IMR-90 (cell line): ENCODE measurements around the gene PTPRCAP. TPM values are rescaled to one million over a fixed set of nuclear protein-coding genes. Genes with fewer than 3 reads are reported as not detected.

Experiments used
- ATAC-seq: fragments of 200-7000 bp; cut with Tn5 transposase; 2 replicates; pipeline ENCODE4 v1.9.1; 2020; ENCODE audit warnings: low read depth, mild to moderate bottlenecking, moderate library complexity
- BruUV-seq: library from RNA; stranded (reverse); fragments of 400-500 nt; replicated peaks from 2 replicates; lab custom pipeline; 2021; lab: Mats Ljungman, UMichigan
- CTCF ChIA-PET: fragments of 300-600 bp; formaldehyde crosslinking; extraction: SDS; loops from one replicate; lab custom pipeline; 2021; ENCODE audit warnings: antibody characterized with exemption; lab: Yijun Ruan, JAX
- POLR2A ChIA-PET: fragments of 300-600 bp; sonication (Branson Sonifier 250); formaldehyde crosslinking; loops from one replicate; lab custom pipeline; 2022; ENCODE audit warnings: antibody characterized with exemption; ENCODE audit not compliant: unreplicated experiment; lab: Charles Lee
- DNase-seq: peaks from one replicate; pipeline ENCODE4 v3.0.0; 2013
- H2AFZ ChIP-seq: replicated peaks from 2 replicates; pipeline ENCODE3; 2013; ENCODE audit warnings: low read length, mild to moderate bottlenecking; ENCODE audit not compliant: poor library complexity
- H2AK5ac ChIP-seq: 2 replicates; pipeline ENCODE4 v1.6.1; 2013; ENCODE audit warnings: low read depth, low read length, inconsistent platforms
- H2AK9ac ChIP-seq: replicated peaks from 2 replicates; pipeline ENCODE3; 2013; ENCODE audit warnings: mild to moderate bottlenecking, low read depth, low read length, moderate library complexity; ENCODE audit not compliant: poor library complexity
- H2BK120ac ChIP-seq: 2 replicates; pipeline ENCODE4 v1.6.1; 2013; ENCODE audit warnings: low read depth, low read length, inconsistent platforms
- H2BK15ac ChIP-seq: 3 replicates; pipeline ENCODE4 v1.6.1; 2013; ENCODE audit warnings: low read depth, low read length, inconsistent platforms
- H2BK20ac ChIP-seq: 2 replicates; pipeline ENCODE4 v1.6.1; 2013; ENCODE audit warnings: low read depth, mild to moderate bottlenecking, inconsistent platforms, low read length, moderate library complexity
- H2BK5ac ChIP-seq: 2 replicates; pipeline ENCODE4 v1.6.1; 2013; ENCODE audit warnings: mild to moderate bottlenecking, low read depth, low read length, inconsistent platforms; ENCODE audit not compliant: poor library complexity, severe bottlenecking
- H3K14ac ChIP-seq: replicated peaks from 2 replicates; pipeline ENCODE4 v1.6.1; 2013; ENCODE audit warnings: low read depth, low read length, inconsistent platforms
- H3K18ac ChIP-seq: 2 replicates; pipeline ENCODE4 v1.6.1; 2013; ENCODE audit warnings: low read depth, low read length, control low read depth
- H3K23ac ChIP-seq: 2 replicates; pipeline ENCODE4 v1.6.1; 2013; ENCODE audit warnings: low read depth, low read length, inconsistent platforms
- H3K27ac ChIP-seq: 2 replicates; pipeline ENCODE4 v1.5.1; 2013; ENCODE audit warnings: mild to moderate bottlenecking, control low read depth, low read length; ENCODE audit not compliant: insufficient read depth
- H3K27me3 ChIP-seq: 2 replicates; pipeline ENCODE4 v1.6.1; 2013; ENCODE audit warnings: low read length; ENCODE audit not compliant: control insufficient read depth, insufficient read depth
- H3K36me3 ChIP-seq: 2 replicates; pipeline ENCODE4 v1.6.1; 2013; ENCODE audit warnings: low read length, mixed read lengths; ENCODE audit not compliant: control insufficient read depth, insufficient read depth
- H3K4ac ChIP-seq: 2 replicates; pipeline ENCODE4 v1.6.1; 2013; ENCODE audit warnings: low read depth, low read length, inconsistent platforms
- H3K4me1 ChIP-seq: 2 replicates; pipeline ENCODE4 v1.6.1; 2013; ENCODE audit warnings: low read length, mixed read lengths; ENCODE audit not compliant: control insufficient read depth, insufficient read depth
- H3K4me2 ChIP-seq: 2 replicates; pipeline ENCODE4 v1.6.1; 2013; ENCODE audit warnings: low read depth, mild to moderate bottlenecking, control low read depth, low read length, moderate library complexity
- H3K4me3 ChIP-seq: 2 replicates; pipeline ENCODE4 v1.5.1; 2013; ENCODE audit warnings: low read depth, mild to moderate bottlenecking, control low read depth, low read length, moderate library complexity; ENCODE audit not compliant: insufficient read depth
- H3K56ac ChIP-seq: 2 replicates; pipeline ENCODE4 v1.6.1; 2013; ENCODE audit warnings: low read length, inconsistent platforms; ENCODE audit not compliant: insufficient read depth; ENCODE audit errors: extremely low read depth
- H3K79me1 ChIP-seq, 2 experiments: 2 replicates each; pipeline ENCODE4 v1.6.1; 2013; ENCODE audit warnings: low read length in 2 of 2, inconsistent platforms in 1 of 2, low read depth in 1 of 2
- H3K9ac ChIP-seq: 2 replicates; pipeline ENCODE4 v1.6.1; 2013; ENCODE audit warnings: low read depth, low read length, control low read depth
- H3K9me1 ChIP-seq: 2 replicates; pipeline ENCODE4 v1.6.1; 2013; ENCODE audit warnings: low read length, inconsistent platforms; ENCODE audit not compliant: insufficient read depth
- H3K9me3 ChIP-seq: 2 replicates; pipeline ENCODE4 v1.6.1; 2013; ENCODE audit warnings: low read length; ENCODE audit not compliant: control insufficient read depth, insufficient read depth
- H4K20me1 ChIP-seq: 2 replicates; pipeline ENCODE4 v1.6.1; 2013; ENCODE audit warnings: low read length, inconsistent platforms; ENCODE audit not compliant: insufficient read depth
- H4K5ac ChIP-seq: 2 replicates; pipeline ENCODE4 v1.6.1; 2013; ENCODE audit warnings: mild to moderate bottlenecking, low read depth, low read length, control low read depth
- H4K8ac ChIP-seq, 2 experiments: 2 replicates each; pipeline ENCODE4 v1.6.1; 2013; ENCODE audit warnings: low read depth in 2 of 2, low read length in 2 of 2, control low read depth in 1 of 2, inconsistent platforms in 1 of 2
- H4K91ac ChIP-seq: 2 replicates; pipeline ENCODE4 v1.6.1; 2013; ENCODE audit warnings: low read depth, low read length, inconsistent platforms; ENCODE audit not compliant: insufficient read depth
- MAFK ChIP-seq: IDR thresholded peaks from 2 replicates; pipeline ENCODE4 v1.6.1; 2012; ENCODE audit warnings: low read depth, low read length, improper control_type of control experiment
- MXI1 ChIP-seq: IDR thresholded peaks from 2 replicates; pipeline ENCODE4 v1.6.1; 2012; ENCODE audit warnings: low read depth, mild to moderate bottlenecking, low read length, moderate library complexity, borderline replicate concordance
- RFX5 ChIP-seq: IDR thresholded peaks from 2 replicates; pipeline ENCODE4 v1.8.0; 2012; ENCODE audit warnings: low read depth, mild to moderate bottlenecking, low read length, moderate library complexity
- WGBS, 2 experiments: methylation state at CpG; one replicate each; pipeline versions ENCODE4 v1.1.5 to v1.1.7; 2013; ENCODE audit warnings: missing lambda C conversion rate in 2 of 2; ENCODE audit not compliant: insufficient read length in 1 of 2; ENCODE audit errors: extremely low coverage in 2 of 2; 5-methylcytosine and 5-hydroxymethylcytosine counted together
- dilution Hi-C: fragments of 300-500 bp; cut with HindIII; formaldehyde crosslinking; loops from one replicate; pipeline ENCODE4 v1.14.3; 2018; ENCODE audit warnings: low sequenced_read_pairs; ENCODE audit not compliant: unreplicated experiment
- in situ Hi-C: fragments of 300-500 bp; cut with MboI; formaldehyde crosslinking; loops from 3 replicates; pipeline ENCODE4 v1.14.3; 2019; ENCODE audit warnings: low sequenced_read_pairs, inconsistent platforms, mixed read lengths
- intact Hi-C: fragments of 100-400 bp; cut with micrococcal nuclease; formaldehyde crosslinking; loops from 2 replicates; pipeline ENCODE4 v1.10.0; 2022
- polyA plus RNA-seq, 3 experiments: library from polyadenylated mRNA; depleted of rRNA; stranded (reverse); fragments of >200 nt; gene quantifications; 2 replicates each; pipeline ENCODE4 v1.2.3, GENCODE V29; 2012; ENCODE audit warnings: low replicate concordance in 1 of 3
- total RNA-seq: library from RNA; depleted of rRNA; stranded (reverse); fragments of >200 nt; gene quantifications from 2 replicates; pipeline ENCODE4 v1.2.3, GENCODE V29; 2012

The PTPRCAP gene
- total and polyA plus RNA-seq, 2 of the 4 experiments (the other 2 are of a cell fraction): 0.24 TPM; not detected in 1

DNA sequence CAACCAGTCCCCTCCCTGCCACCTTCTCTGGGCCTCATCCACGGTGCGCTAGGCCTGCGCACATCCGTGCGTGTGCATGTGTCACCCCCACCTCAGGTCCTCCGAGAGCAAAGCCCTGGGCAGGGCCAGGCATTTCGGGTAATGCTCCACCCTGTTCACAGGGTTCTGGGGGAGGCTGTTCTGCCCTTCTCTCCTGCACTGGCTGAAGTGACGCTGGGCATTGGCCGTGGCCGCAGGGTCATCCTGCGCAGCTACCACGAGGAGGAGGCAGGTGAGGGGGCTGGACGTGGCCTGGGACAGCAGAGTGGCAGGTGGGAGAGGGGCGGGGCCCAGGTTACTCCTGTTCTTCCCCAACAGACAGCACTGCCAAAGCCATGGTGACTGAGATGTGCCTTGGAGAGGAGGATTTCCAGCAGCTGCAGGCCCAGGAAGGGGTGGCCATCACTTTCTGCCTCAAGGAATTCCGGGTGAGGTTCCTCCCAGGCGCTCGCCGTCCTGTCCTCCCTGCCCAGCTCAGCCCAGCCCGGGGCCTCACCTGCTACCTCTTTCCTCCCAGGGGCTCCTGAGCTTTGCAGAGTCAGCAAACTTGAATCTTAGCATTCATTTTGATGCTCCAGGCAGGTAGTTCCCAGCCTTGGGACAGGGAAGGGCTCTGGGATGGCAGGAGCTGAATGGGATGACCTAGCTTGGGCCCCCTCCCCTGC lies 41.8 kb downstream of the PTPRCAP start:
- Histone ChIP-seq H2BK5ac (no peak overlapping the region), H4K20me1 (peaks cover 28% of the 10 kb centered on the region), H2AFZ (peak overlapping the region; percentile 14), H3K9me3 (no peaks in the 10 kb centered on the region), H3K56ac (no peak overlapping the region), H3K4me1 (peaks cover 12% of the 10 kb centered on the region), H3K36me3 (peaks cover 43% of the 10 kb centered on the region), H3K27me3 (no peaks in the 10 kb centered on the region), H2BK120ac (no peak overlapping the region), H4K8ac (no peak overlapping the region), H3K4ac (no peak overlapping the region), H2BK15ac (no peak overlapping the region), H4K5ac (no peak overlapping the region), H3K4me3 (no peak overlapping the region), H2AK5ac (no peak overlapping the region), H3K79me1 (peaks cover 22 to 48% of the 10 kb centered on the region in 2 experiments; a peak in 3 of 4 replicates), H4K91ac (no peak overlapping the region), H3K4me2 (no peak overlapping the region), H3K14ac (no peak overlapping the region), H2BK20ac (no peak overlapping the region), H3K23ac (no peak overlapping the region), H3K9ac (no peak overlapping the region), H3K27ac (no peak overlapping the region), H3K9me1 (no peaks in the 10 kb centered on the region), H3K18ac (no peak overlapping the region), H2AK9ac (no peak overlapping the region)
- dilution Hi-C loops: no loop called here
- DNase-seq (no peak), ATAC-seq (no peak)
- no TSS peak for BruUV-seq
- 98% methylated on average over 8 of the region's 19 CpGs; no CpG with 5 or more reads in 1 of the 2 experiments for WGBS, 2 experiments
- CTCF ChIA-PET: no interaction called here
- no peak for TF ChIP-seq MXI1
- TF ChIP-seq RFX5: no peak
- TF ChIP-seq MAFK: peak; percentile 67
- intact Hi-C loops: no loop called here
- POLR2A ChIA-PET: interaction anchor here (0.8 kb wide), 1 partner anchor 26 kb away, joined by 3 read pairs; no protein-coding TSS in a partner anchor
- in situ Hi-C loops: no loop called here
